Measurements from ENCODE around the gene FCER1G. TPM values are rescaled to one million over a fixed set of nuclear protein-coding genes. Genes with fewer than 3 reads are reported as not detected.

Gene FCER1G
- polyA plus RNA-seq, 1 donor from 2014 or later = 3.5 TPM

DNA sequence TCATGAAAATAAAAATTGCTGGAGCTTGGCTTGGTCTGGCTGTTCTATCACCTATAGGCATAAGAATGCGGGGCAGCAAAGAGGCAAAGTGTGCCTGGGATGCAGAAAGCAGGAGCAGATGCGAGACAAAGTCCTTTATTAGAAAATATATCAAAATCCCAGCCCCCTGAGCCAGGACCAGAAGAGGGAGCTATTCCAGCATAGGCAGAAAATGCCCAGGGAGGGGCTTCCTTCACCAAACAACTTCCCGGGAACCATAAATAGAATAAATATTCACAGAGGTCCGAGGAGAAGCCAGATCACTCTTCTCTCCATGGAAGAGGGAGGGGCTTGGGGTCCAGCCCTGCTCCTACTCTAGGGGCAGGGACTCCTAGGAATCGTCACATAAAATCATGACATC, 43.9 kb upstream of the FCER1G start:
- no peak overlapping the region for H3K9ac ChIP-seq (ENCODE audit: low read length)
- H3K4me2 ChIP-seq (ENCODE audit: low read length) = no peak overlapping the region

DNA sequence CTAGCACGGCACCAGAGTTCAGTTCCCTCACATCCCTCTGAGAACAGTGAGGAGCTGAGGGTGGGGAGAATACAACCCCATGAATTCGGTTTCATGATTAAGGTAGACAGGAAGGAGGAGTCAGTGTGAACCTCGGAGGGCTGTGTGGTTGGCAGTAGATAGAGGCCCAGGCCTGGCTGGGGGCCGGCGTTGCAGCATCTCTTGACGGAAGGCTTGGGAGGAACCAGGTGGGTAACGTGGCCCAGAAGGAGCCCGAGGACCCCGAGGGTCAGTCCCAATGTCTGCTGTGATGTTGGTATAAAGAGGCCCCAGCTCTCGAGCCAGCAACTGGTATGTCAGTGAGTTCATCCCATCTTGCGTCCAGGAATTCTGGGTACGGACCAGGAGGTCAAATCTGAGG, 43.4 kb upstream of the FCER1G start:
- H3K4me2 ChIP-seq (ENCODE audit: low read length) = no peak overlapping the region
- H4K20me1 ChIP-seq (ENCODE audit: insufficient read depth) = no peaks in the 10 kb centered on the region
- H3K27ac ChIP-seq (ENCODE audit: low read length) = no peak overlapping the region
- H3K9me2 ChIP-seq (ENCODE audit: insufficient read depth, low read length) = no peaks in the 10 kb centered on the region
- H3K4me3 ChIP-seq (ENCODE audit: low read length) = no peak overlapping the region
- no peaks in the 10 kb centered on the region for H3K27me3 ChIP-seq (ENCODE audit: insufficient read depth, low read depth, low read length)
- no peaks in the 10 kb centered on the region for H3K9me3 ChIP-seq (ENCODE audit: low read length)
- no peaks in the 10 kb centered on the region for H3K36me3 ChIP-seq (ENCODE audit: insufficient read depth, low read length)
- no peak overlapping the region for H3K9ac ChIP-seq (ENCODE audit: low read length)
- TF ChIP-seq EZH2 (IDR thresholded peaks at IDR 0.05; ENCODE audit: borderline replicate concordance, insufficient read depth, low read length, poor library complexity, severe bottlenecking) = no peak
- no peak for TF ChIP-seq POLR2AphosphoS5 (IDR thresholded peaks at IDR 0.05)
- TF ChIP-seq SMC3 (conservative IDR thresholded peaks at IDR 0.05; ENCODE audit: poor library complexity) = no peak
- no peak for TF ChIP-seq EP300 (conservative IDR thresholded peaks at IDR 0.05; ENCODE audit: poor library complexity, severe bottlenecking)
- no peak for TF ChIP-seq TAF1 (IDR thresholded peaks at IDR 0.05; ENCODE audit: low read depth)
- TF ChIP-seq, protein P1, sequence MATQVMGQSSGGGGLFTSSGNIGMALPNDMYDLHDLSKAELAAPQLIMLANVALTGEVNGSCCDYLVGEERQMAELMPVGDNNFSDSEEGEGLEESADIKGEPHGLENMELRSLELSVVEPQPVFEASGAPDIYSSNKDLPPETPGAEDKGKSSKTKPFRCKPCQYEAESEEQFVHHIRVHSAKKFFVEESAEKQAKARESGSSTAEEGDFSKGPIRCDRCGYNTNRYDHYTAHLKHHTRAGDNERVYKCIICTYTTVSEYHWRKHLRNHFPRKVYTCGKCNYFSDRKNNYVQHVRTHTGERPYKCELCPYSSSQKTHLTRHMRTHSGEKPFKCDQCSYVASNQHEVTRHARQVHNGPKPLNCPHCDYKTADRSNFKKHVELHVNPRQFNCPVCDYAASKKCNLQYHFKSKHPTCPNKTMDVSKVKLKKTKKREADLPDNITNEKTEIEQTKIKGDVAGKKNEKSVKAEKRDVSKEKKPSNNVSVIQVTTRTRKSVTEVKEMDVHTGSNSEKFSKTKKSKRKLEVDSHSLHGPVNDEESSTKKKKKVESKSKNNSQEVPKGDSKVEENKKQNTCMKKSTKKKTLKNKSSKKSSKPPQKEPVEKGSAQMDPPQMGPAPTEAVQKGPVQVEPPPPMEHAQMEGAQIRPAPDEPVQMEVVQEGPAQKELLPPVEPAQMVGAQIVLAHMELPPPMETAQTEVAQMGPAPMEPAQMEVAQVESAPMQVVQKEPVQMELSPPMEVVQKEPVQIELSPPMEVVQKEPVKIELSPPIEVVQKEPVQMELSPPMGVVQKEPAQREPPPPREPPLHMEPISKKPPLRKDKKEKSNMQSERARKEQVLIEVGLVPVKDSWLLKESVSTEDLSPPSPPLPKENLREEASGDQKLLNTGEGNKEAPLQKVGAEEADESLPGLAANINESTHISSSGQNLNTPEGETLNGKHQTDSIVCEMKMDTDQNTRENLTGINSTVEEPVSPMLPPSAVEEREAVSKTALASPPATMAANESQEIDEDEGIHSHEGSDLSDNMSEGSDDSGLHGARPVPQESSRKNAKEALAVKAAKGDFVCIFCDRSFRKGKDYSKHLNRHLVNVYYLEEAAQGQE (IDR thresholded peaks at IDR 0.05; ENCODE audit: borderline replicate concordance) = no peak
- TF ChIP-seq, protein P2, sequence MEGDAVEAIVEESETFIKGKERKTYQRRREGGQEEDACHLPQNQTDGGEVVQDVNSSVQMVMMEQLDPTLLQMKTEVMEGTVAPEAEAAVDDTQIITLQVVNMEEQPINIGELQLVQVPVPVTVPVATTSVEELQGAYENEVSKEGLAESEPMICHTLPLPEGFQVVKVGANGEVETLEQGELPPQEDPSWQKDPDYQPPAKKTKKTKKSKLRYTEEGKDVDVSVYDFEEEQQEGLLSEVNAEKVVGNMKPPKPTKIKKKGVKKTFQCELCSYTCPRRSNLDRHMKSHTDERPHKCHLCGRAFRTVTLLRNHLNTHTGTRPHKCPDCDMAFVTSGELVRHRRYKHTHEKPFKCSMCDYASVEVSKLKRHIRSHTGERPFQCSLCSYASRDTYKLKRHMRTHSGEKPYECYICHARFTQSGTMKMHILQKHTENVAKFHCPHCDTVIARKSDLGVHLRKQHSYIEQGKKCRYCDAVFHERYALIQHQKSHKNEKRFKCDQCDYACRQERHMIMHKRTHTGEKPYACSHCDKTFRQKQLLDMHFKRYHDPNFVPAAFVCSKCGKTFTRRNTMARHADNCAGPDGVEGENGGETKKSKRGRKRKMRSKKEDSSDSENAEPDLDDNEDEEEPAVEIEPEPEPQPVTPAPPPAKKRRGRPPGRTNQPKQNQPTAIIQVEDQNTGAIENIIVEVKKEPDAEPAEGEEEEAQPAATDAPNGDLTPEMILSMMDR (IDR thresholded peaks at IDR 0.05; ENCODE audit: poor library complexity, severe bottlenecking) = no peak
- TF ChIP-seq RAD21 (conservative IDR thresholded peaks at IDR 0.05) = no peak
- TF ChIP-seq MXI1 (conservative IDR thresholded peaks at IDR 0.05; ENCODE audit: poor library complexity, severe bottlenecking) = no peak
- peaks cover 6% of the 10 kb centered on the region for H3K79me2 ChIP-seq (replicated peaks; ENCODE audit: insufficient read depth, low read length)
- H2AFZ ChIP-seq (ENCODE audit: low read depth, low read length) = no peak overlapping the region
- H3F3A ChIP-seq (ENCODE audit: insufficient read depth, low read length, poor library complexity, severe bottlenecking) = no peaks in the 10 kb centered on the region

More for the DNA sequence above, 43.9 kb upstream of the FCER1G start:
- no peak overlapping the region for H3K27ac ChIP-seq (ENCODE audit: low read length)
- no peaks in the 10 kb centered on the region for H3K9me3 ChIP-seq (ENCODE audit: low read length)
- H3K36me3 ChIP-seq (ENCODE audit: insufficient read depth, low read length) = no peaks in the 10 kb centered on the region
- H3F3A ChIP-seq (ENCODE audit: insufficient read depth, low read length, poor library complexity, severe bottlenecking) = no peaks in the 10 kb centered on the region
- H3K79me2 ChIP-seq (replicated peaks; ENCODE audit: insufficient read depth, low read length) = peaks cover 2% of the 10 kb centered on the region
- no peaks in the 10 kb centered on the region for H3K27me3 ChIP-seq (ENCODE audit: insufficient read depth, low read depth, low read length)
- no peaks in the 10 kb centered on the region for H3K9me2 ChIP-seq (ENCODE audit: insufficient read depth, low read length)
- H3K4me3 ChIP-seq (ENCODE audit: low read length) = no peak overlapping the region
- no peak overlapping the region for H2AFZ ChIP-seq (ENCODE audit: low read depth, low read length)
- TF ChIP-seq EZH2 (IDR thresholded peaks at IDR 0.05; ENCODE audit: borderline replicate concordance, insufficient read depth, low read length, poor library complexity, severe bottlenecking) (no peak), SMC3 (conservative IDR thresholded peaks at IDR 0.05; ENCODE audit: poor library complexity) (no peak), RAD21 (conservative IDR thresholded peaks at IDR 0.05) (no peak), POLR2AphosphoS5 (IDR thresholded peaks at IDR 0.05) (no peak), MXI1 (conservative IDR thresholded peaks at IDR 0.05; ENCODE audit: poor library complexity, severe bottlenecking) (no peak), EP300 (conservative IDR thresholded peaks at IDR 0.05; ENCODE audit: poor library complexity, severe bottlenecking) (no peak), TAF1 (IDR thresholded peaks at IDR 0.05; ENCODE audit: low read depth) (no peak)
- TF ChIP-seq, protein P1 (IDR thresholded peaks at IDR 0.05; ENCODE audit: borderline replicate concordance) = no peak
- TF ChIP-seq, protein P2 (IDR thresholded peaks at IDR 0.05; ENCODE audit: poor library complexity, severe bottlenecking) = no peak
- no peaks in the 10 kb centered on the region for H4K20me1 ChIP-seq (ENCODE audit: insufficient read depth)
